MM.1S (cell line): Measurements from ENCODE around the gene TARBP2.

ENCODE experiments used
- DNase-seq: peaks from one replicate; pipeline ENCODE4 v3.0.0-alpha.2; 2015
- H2AFZ ChIP-seq: fragments of 300-600 bp; sonication (generic); 2 replicates; pipeline ENCODE4 v1.6.0; 2016; ENCODE audit warnings: antibody characterized with exemption, low read length
- H3F3A ChIP-seq: fragments of 300-600 bp; sonication (generic); 2 replicates; pipeline ENCODE4 v1.6.1; 2016; ENCODE audit warnings: mild to moderate bottlenecking, antibody characterized with exemption, low read length, moderate library complexity, mixed read lengths; ENCODE audit not compliant: insufficient read depth
- H3K27ac ChIP-seq: fragments of 300-600 bp; sonication (generic); 2 replicates; pipeline ENCODE4 v1.5.1; 2016; ENCODE audit warnings: mild to moderate bottlenecking, low read length
- H3K27me3 ChIP-seq: fragments of 300-600 bp; sonication (generic); replicated peaks from 2 replicates; pipeline ENCODE4 v1.6.0; 2016; ENCODE audit warnings: low read length; ENCODE audit not compliant: insufficient read depth
- H3K36me3 ChIP-seq: fragments of 300-600 bp; sonication (generic); replicated peaks from 2 replicates; pipeline ENCODE4 v1.6.1; 2016; ENCODE audit warnings: mild to moderate bottlenecking, low read length, mixed read lengths; ENCODE audit not compliant: insufficient read depth
- H3K4me1 ChIP-seq: fragments of 300-600 bp; sonication (generic); 2 replicates; pipeline ENCODE4 v1.6.1; 2016; ENCODE audit warnings: low read length, mixed read lengths
- H3K4me2 ChIP-seq: fragments of 300-600 bp; sonication (generic); 2 replicates; pipeline ENCODE4 v1.6.0; 2016; ENCODE audit warnings: low read depth, low read length
- H3K4me3 ChIP-seq: fragments of 300-600 bp; sonication (generic); 2 replicates; pipeline ENCODE4 v1.5.1; 2016; ENCODE audit warnings: low read length, mixed read lengths
- H3K79me2 ChIP-seq: fragments of 300-600 bp; sonication (generic); 2 replicates; pipeline ENCODE4 v1.6.1; 2016; ENCODE audit warnings: mixed run types, low read length, mixed read lengths
- H3K9ac ChIP-seq: fragments of 300-600 bp; sonication (generic); 2 replicates; pipeline ENCODE4 v1.6.1; 2016; ENCODE audit warnings: low read length, mixed read lengths
- H3K9me2 ChIP-seq: fragments of 300-600 bp; sonication (generic); replicated peaks from 2 replicates; pipeline ENCODE4 v1.6.1; 2016; ENCODE audit warnings: mild to moderate bottlenecking, low read length, mixed read lengths; ENCODE audit not compliant: insufficient read depth
- H3K9me3 ChIP-seq: fragments of 300-600 bp; sonication (generic); replicated peaks from 2 replicates; pipeline ENCODE4 v1.6.1; 2016; ENCODE audit warnings: mild to moderate bottlenecking, low read length, mixed read lengths; ENCODE audit not compliant: insufficient read depth
- H4K20me1 ChIP-seq: fragments of 300-600 bp; sonication (generic); 2 replicates; pipeline ENCODE4 v1.6.1; 2016; ENCODE audit warnings: mild to moderate bottlenecking, low read length, moderate library complexity, mixed read lengths; ENCODE audit not compliant: insufficient read depth
- EZH2 ChIP-seq: fragments of 300-600 bp; sonication (generic); optimal IDR thresholded peaks from 2 replicates; pipeline ENCODE3; 2017; ENCODE audit warnings: low read depth, mild to moderate bottlenecking, antibody characterized with exemption, low read length, mixed read lengths
- EZH2phosphoT487 ChIP-seq: fragments of 300-600 bp; sonication (generic); IDR thresholded peaks from 2 replicates; pipeline ENCODE4 v1.6.1; 2018; ENCODE audit warnings: antibody characterized with exemption, low read length
- TF ChIP-seq, protein P1 (sequence below): fragments of 300-600 bp; sonication (generic); IDR thresholded peaks from 2 replicates; pipeline ENCODE4 v1.5.1; 2016; ENCODE audit warnings: antibody characterized with exemption, low read length, mixed read lengths

TARBP2 gene

GRCh38 chr12:53510181-53510812 is 9.2 kb downstream of the TARBP2 start:
- no peak overlapping the region for H3K4me3 ChIP-seq
- H3K27me3 ChIP-seq = no peaks in the 10 kb centered on the region
- H3K9me3 ChIP-seq = no peaks in the 10 kb centered on the region
- H2AFZ ChIP-seq = no peak overlapping the region
- H3K4me1 ChIP-seq = peaks cover 7% of the 10 kb centered on the region
- DNase-seq = no peak
- no peak overlapping the region for H3K9ac ChIP-seq
- no peaks in the 10 kb centered on the region for H4K20me1 ChIP-seq
- TF ChIP-seq, protein P1, sequence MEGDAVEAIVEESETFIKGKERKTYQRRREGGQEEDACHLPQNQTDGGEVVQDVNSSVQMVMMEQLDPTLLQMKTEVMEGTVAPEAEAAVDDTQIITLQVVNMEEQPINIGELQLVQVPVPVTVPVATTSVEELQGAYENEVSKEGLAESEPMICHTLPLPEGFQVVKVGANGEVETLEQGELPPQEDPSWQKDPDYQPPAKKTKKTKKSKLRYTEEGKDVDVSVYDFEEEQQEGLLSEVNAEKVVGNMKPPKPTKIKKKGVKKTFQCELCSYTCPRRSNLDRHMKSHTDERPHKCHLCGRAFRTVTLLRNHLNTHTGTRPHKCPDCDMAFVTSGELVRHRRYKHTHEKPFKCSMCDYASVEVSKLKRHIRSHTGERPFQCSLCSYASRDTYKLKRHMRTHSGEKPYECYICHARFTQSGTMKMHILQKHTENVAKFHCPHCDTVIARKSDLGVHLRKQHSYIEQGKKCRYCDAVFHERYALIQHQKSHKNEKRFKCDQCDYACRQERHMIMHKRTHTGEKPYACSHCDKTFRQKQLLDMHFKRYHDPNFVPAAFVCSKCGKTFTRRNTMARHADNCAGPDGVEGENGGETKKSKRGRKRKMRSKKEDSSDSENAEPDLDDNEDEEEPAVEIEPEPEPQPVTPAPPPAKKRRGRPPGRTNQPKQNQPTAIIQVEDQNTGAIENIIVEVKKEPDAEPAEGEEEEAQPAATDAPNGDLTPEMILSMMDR = no peak
- no peak for TF ChIP-seq EZH2phosphoT487
- TF ChIP-seq EZH2 = no peak
- no peaks in the 10 kb centered on the region for H3F3A ChIP-seq
- H3K79me2 ChIP-seq = no peaks in the 10 kb centered on the region
- no peaks in the 10 kb centered on the region for H3K36me3 ChIP-seq
- H3K4me2 ChIP-seq = no peak overlapping the region
- H3K9me2 ChIP-seq = no peaks in the 10 kb centered on the region
- no peak overlapping the region for H3K27ac ChIP-seq

- no peaks in the 10 kb centered on the region for H3K9me3 ChIP-seq
Measured at GRCh38 chr12:53513712-53514410, 12.8 kb downstream of the TARBP2 start.

GRCh38 chr12:53514628-53515290 is 13.7 kb downstream of the TARBP2 start:
- no peaks in the 10 kb centered on the region for H4K20me1 ChIP-seq
- DNase-seq = no peak

More at GRCh38 chr12:53513712-53514410, 12.8 kb downstream of the TARBP2 start:
- peaks cover 2% of the 10 kb centered on the region for H3K4me1 ChIP-seq
- H3K79me2 ChIP-seq = no peaks in the 10 kb centered on the region
- H2AFZ ChIP-seq = no peak overlapping the region
- H4K20me1 ChIP-seq = no peaks in the 10 kb centered on the region
- TF ChIP-seq, protein P1 = no peak
- TF ChIP-seq EZH2phosphoT487 (no peak), EZH2 (no peak)
- no peak for DNase-seq
- no peaks in the 10 kb centered on the region for H3K36me3 ChIP-seq
- no peaks in the 10 kb centered on the region for H3K9me2 ChIP-seq
- H3K4me3 ChIP-seq = no peak overlapping the region
- no peak overlapping the region for H3K4me2 ChIP-seq
- H3K27me3 ChIP-seq = no peaks in the 10 kb centered on the region
- no peak overlapping the region for H3K9ac ChIP-seq
- no peaks in the 10 kb centered on the region for H3F3A ChIP-seq
- no peak overlapping the region for H3K27ac ChIP-seq

More at GRCh38 chr12:53514628-53515290, 13.7 kb downstream of the TARBP2 start:
- no peak overlapping the region for H2AFZ ChIP-seq
- H3F3A ChIP-seq = no peaks in the 10 kb centered on the region
- H3K79me2 ChIP-seq = no peaks in the 10 kb centered on the region
- no peaks in the 10 kb centered on the region for H3K9me2 ChIP-seq
- H3K4me1 ChIP-seq = no peaks in the 10 kb centered on the region
- no peaks in the 10 kb centered on the region for H3K36me3 ChIP-seq
- H3K9me3 ChIP-seq = no peaks in the 10 kb centered on the region
- TF ChIP-seq EZH2 (no peak), EZH2phosphoT487 (no peak)
- TF ChIP-seq, protein P1 = no peak
- H3K9ac ChIP-seq = no peak overlapping the region
- no peaks in the 10 kb centered on the region for H3K27me3 ChIP-seq
- no peak overlapping the region for H3K4me3 ChIP-seq
- H3K4me2 ChIP-seq = no peak overlapping the region
- H3K27ac ChIP-seq = no peak overlapping the region
